ENCODE results near the gene HIVEP3. TPM values are rescaled to one million over a fixed set of nuclear protein-coding genes. Genes with fewer than 3 reads are reported as not detected.

The HIVEP3 gene
- total RNA-seq, 1 experiment from 2014 or later: 1.4 TPM

DNA sequence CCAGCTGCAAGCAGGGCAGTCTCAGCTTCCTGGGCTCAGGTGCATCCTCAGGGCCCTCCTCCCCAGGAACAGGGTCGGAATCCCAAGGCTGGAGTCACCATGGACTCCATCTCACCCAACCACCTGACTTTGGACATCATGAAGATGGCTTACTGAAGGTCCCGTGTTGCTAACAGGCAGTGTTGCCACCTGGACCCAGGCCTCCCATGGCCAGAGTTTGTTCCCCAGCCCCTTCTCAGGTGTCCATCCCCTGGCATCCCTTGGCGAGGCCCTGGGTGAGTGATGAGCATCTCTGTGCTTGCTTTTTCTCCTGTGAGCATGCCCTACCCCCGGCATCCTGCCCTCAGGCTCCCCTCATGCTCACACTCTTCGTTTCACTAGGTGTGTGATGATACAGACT, 332.5 kb downstream of the HIVEP3 start:
- H2BK15ac ChIP-seq (ENCODE audit: low read depth, low read length): no peak overlapping the region
- no peak overlapping the region for H3K18ac ChIP-seq (ENCODE audit: insufficient read length, low read depth, low read length)
- H2AK5ac ChIP-seq (ENCODE audit: insufficient read length, low read length): no peak overlapping the region
- no peak overlapping the region for H3K56ac ChIP-seq (ENCODE audit: insufficient read length, low read depth, low read length)
- H4K8ac ChIP-seq (replicated peaks; ENCODE audit: insufficient read length, low read depth, low read length): no peak overlapping the region
- no peak overlapping the region for H2AFZ ChIP-seq (ENCODE audit: low read length)
- no peak overlapping the region for H4K5ac ChIP-seq (ENCODE audit: insufficient read length, low read depth, low read length)
- H2BK20ac ChIP-seq (ENCODE audit: low read depth, low read length, poor library complexity, severe bottlenecking): no peak overlapping the region
- no peaks in the 10 kb centered on the region for H3K23me2 ChIP-seq (ENCODE audit: insufficient read length, low read depth, low read length, poor library complexity, severe bottlenecking)
- H3K27ac ChIP-seq (ENCODE audit: insufficient read length, low read depth, low read length): no peak overlapping the region
- 0 out of 4 replicates have a peak, but pooled peaks cover 0 to 3% of the 10 kb centered on the region in 2 experiments for H3K4me1 Mint-ChIP-seq
- no peak overlapping the region for H2BK5ac ChIP-seq (ENCODE audit: insufficient read length, low read length)
- no peaks in the 10 kb centered on the region for H3K9me3 Mint-ChIP-seq
- H3K27ac Mint-ChIP-seq: no peak overlapping the region
- DNase-seq: no peak
- TF ChIP-seq, protein P1, sequence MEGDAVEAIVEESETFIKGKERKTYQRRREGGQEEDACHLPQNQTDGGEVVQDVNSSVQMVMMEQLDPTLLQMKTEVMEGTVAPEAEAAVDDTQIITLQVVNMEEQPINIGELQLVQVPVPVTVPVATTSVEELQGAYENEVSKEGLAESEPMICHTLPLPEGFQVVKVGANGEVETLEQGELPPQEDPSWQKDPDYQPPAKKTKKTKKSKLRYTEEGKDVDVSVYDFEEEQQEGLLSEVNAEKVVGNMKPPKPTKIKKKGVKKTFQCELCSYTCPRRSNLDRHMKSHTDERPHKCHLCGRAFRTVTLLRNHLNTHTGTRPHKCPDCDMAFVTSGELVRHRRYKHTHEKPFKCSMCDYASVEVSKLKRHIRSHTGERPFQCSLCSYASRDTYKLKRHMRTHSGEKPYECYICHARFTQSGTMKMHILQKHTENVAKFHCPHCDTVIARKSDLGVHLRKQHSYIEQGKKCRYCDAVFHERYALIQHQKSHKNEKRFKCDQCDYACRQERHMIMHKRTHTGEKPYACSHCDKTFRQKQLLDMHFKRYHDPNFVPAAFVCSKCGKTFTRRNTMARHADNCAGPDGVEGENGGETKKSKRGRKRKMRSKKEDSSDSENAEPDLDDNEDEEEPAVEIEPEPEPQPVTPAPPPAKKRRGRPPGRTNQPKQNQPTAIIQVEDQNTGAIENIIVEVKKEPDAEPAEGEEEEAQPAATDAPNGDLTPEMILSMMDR (conservative IDR thresholded peaks at IDR 0.05): no peak
- no peak overlapping the region for H3K4me3 Mint-ChIP-seq
- H3K4me2 ChIP-seq (ENCODE audit: insufficient read depth, insufficient read length, low read length): no peak overlapping the region
- H3K79me2 ChIP-seq (ENCODE audit: insufficient read depth, low read length): no peaks in the 10 kb centered on the region
- H3K36me3 Mint-ChIP-seq (ENCODE audit: insufficient read depth in 1 of 3, low read depth in 3 of 3): no peaks in the 10 kb centered on the region
- no peak overlapping the region for H2BK12ac ChIP-seq (ENCODE audit: insufficient read length, low read depth, low read length)
- no peaks in the 10 kb centered on the region for H4K20me1 ChIP-seq (ENCODE audit: control insufficient read depth, insufficient read depth, insufficient read length)
- H3K14ac ChIP-seq (ENCODE audit: insufficient read depth, low read length): no peak overlapping the region
- H3K9ac ChIP-seq (ENCODE audit: extremely low read depth, insufficient read length, low read length): no peak overlapping the region
- no peak overlapping the region for H2BK120ac ChIP-seq (ENCODE audit: low read depth, low read length, poor library complexity, severe bottlenecking)
- H3K79me1 ChIP-seq (ENCODE audit: insufficient read depth, low read depth, low read length, poor library complexity, severe bottlenecking): no peaks in the 10 kb centered on the region
- no peak overlapping the region for H3T11ph ChIP-seq (ENCODE audit: low read length)
- no CpG with 5 or more reads among the region's 5 CpGs for WGBS (ENCODE audit: extremely low coverage, insufficient read length, low lambda C conversion rate)
- no peak overlapping the region for H3K4ac ChIP-seq (ENCODE audit: low read depth, low read length)
- no peaks in the 10 kb centered on the region; the same call in 1 of the 2 replicates for H3K27me3 ChIP-seq (ENCODE audit: insufficient read depth, low read length)
- H3K23ac ChIP-seq (ENCODE audit: insufficient read length, low read depth, low read length): no peak overlapping the region
- no peak overlapping the region for H4K91ac ChIP-seq (ENCODE audit: insufficient read length, low read depth, low read length)
- no peaks in the 10 kb centered on the region for H3K9me3 ChIP-seq (ENCODE audit: control insufficient read depth, low read depth, low read length)
- peaks cover 5% of the 10 kb centered on the region for H3K27me3 Mint-ChIP-seq (ENCODE audit: low read depth)
- H3K4me1 ChIP-seq (ENCODE audit: insufficient read depth, low read length): no peaks in the 10 kb centered on the region

All from H9 (cell line).